ENCODE data around the gene RADIL.
"Not testable (repeated sequence)": the region's sequence is repeated elsewhere in the genome, so short reads cannot be mapped to it uniquely, and the experiment has no call there.

Gene RADIL

DNA sequence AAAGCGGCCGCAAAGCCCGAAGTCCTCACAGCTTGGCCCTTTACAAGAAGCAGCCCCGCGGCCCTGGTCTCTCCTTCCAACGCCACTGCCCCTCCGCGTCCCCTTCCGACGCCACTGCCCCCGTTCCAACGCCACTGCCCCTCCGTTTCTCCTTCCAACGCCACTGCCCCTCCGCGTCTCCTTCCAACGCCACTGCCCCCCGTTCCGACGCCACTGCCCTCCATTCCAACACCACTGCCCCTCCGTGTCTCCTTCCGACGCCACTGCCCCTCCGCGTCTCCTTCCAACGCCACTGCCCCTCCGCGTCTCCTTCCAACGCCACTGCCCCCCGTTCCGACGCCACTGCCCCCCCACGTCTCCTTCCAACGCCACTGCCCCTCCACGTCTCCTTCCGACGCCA, 75.0 kb downstream of the RADIL start:
- DNase-seq (ENCODE audit: low spot score), result no peak

DNA sequence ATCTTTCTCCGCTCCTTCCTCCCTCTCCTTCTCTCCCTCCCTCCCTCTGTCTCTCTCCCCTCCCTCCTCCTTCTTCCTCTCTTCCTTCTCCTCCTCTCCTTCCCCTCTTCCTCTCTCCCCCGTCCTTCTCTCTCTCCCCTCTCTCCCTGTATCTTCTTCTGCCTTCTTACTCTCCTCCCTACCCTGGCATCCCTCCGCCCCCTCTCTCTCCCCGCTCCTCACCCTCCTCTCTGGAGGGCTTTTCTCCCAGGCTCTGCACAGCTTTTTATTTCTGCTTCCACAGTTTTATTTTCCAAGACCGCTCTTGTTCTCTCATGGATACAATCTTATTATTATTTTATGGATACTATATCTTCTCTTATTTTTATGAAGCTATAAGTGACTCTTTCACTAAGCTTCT, 75.5 kb downstream of the RADIL start:
- DNase-seq (ENCODE audit: low spot score), result no peak

DNA sequence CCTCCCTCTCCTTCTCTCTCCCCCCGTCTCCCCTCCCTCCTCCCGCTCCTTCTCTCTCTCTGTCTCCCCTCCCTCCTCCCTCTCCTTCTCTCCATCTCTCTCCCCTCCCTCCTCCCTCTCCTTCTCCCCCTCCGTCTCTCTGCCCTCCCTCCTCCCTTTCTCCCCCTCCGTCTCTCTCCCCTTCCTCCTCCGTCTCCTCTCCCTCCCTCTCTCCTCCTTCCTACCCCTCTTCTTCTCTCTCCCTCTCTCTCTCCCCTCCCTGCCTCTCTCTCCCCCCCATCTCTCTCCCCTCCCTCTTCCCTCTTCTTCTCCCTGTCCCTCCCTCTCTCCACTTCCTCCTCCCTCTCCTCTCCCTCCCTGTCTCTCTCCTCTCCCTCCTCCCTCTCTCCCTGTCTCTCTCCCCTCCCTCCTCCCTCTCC, 75.9 kb downstream of the RADIL start:
- no peak for DNase-seq (ENCODE audit: low spot score)

DNA sequence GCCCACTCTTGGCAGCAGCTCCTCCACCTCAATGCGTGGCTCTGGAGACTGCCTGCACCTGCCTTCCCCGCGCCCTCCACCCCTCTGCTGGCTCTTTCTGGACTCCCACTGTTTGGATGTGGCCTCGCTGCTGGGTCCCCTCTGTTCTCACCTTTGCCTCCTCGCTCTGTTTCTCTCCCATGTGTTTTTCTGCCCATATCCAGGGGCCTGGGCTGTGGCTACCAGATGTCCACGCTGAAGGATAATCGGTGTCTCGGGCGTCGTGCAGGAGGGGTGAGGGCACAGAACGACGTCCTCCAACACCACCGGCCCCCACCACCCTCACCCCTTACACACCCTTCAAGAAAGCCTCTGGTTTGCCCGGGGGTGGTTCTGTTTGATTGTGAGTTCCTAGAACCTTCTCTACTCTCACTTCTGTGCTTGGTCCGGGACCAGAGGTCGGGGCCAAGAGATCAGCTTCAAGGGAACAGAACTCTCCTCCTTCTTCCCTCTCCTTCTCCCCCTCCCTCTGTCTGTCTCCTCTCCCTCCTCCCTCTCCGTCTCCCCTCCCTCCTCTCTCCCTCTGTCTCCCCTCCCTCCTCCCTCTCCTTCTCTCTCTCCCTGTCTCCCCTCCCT, 76.4 kb downstream of the RADIL start:
- DNase-seq (ENCODE audit: low spot score), result no peak

- DNase-seq (ENCODE audit: low spot score), result no peak
Measured at GRCh38 chr7:4805984-4806300, 77.6 kb downstream of the RADIL start.

DNA sequence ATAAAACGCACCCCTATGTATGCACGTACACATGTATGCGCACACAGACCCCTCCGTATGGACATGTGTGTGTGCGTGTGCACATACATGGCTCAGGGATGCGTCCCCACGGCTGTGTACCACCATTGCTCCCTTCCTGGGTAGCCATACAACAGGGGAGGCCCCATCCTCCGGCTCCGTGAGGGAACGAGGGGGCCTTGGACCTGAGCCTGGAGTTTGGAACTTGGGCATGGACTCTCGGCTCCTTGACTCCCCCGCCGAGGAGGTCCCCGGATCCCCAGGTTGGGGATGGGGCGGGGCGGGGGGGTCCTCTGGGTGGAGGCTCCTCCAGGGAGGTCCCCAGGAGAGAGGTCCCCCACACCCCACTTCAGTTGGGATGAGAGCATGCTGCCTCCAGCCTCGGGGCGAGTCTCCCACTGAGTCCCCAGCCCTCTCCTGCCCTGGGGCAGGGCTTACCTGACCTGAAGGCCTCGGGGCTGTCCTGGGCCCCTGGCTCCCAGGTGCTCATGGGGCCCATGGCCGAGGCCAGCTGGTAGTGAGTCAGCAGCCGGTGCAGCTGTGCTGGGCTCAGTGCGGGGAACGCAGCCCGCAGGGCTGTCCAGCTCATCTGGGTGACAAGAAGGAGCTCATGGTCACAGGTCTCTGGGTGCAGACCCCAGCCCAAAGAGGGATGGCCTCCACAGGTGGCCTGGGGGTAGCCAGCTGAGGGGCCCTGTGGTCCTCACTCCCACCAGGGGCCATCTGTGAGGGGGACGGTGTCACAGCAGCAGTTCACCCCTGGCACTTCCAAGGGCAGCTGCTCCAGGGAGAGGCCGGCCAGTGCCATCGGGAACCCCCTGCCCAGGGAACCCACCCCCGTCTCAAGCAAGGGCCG, 78.2 kb downstream of the RADIL start:
- DNase-seq (ENCODE audit: low spot score), result no peak

GRCh38 chr7:4803397-4804241, 79.9 kb downstream of the RADIL start:
- no peak for DNase-seq (ENCODE audit: low spot score)

DNA sequence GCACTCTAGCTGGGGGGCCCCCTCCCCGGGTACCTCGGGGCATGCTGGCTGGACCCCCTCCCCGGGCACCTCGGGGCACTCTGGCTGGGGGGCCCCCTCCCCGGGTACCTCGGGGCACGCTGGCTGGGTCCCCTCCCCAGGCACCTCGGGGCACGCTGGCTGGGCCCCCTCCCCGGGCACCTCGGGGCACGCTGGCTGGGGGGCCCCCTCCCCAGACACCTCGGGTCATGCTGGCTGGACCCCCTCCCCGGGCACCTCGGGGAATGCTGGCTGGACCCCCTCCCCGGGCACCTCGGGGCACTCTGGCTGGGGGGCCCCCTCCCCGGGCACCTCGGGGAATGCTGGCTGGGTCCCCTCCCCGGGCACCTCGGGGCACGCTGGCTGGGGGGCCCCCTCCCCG, 80.9 kb downstream of the RADIL start:
- not testable (repeated sequence) for DNase-seq (ENCODE audit: low spot score)

GRCh38 chr7:4801839-4802231, 81.7 kb downstream of the RADIL start:
- no peak for DNase-seq (ENCODE audit: low spot score)

GRCh38 chr7:4800926-4801838, 82.3 kb downstream of the RADIL start:
- DNase-seq (ENCODE audit: low spot score), result no peak

DNA sequence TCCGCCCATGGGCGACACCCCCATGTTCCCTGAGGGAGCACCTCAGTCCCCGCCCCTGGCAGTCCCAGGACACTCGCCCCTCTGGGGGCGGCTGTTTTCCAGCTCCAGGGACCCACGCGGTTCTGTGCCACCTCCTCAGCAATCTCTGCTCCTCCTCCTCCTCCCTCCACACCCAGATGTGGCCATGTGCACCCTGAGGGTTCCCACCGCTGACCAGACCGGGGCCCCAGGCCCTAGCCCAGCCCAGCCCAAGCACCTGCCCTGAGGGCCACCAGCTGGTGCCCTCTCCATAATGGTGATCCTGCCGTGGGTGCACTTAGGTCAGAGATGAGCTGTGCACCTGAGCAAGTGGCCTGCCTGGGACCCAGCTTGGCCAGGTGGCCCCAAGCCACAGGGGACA, 83.0 kb downstream of the RADIL start:
- no peak for DNase-seq (ENCODE audit: low spot score)

DNA sequence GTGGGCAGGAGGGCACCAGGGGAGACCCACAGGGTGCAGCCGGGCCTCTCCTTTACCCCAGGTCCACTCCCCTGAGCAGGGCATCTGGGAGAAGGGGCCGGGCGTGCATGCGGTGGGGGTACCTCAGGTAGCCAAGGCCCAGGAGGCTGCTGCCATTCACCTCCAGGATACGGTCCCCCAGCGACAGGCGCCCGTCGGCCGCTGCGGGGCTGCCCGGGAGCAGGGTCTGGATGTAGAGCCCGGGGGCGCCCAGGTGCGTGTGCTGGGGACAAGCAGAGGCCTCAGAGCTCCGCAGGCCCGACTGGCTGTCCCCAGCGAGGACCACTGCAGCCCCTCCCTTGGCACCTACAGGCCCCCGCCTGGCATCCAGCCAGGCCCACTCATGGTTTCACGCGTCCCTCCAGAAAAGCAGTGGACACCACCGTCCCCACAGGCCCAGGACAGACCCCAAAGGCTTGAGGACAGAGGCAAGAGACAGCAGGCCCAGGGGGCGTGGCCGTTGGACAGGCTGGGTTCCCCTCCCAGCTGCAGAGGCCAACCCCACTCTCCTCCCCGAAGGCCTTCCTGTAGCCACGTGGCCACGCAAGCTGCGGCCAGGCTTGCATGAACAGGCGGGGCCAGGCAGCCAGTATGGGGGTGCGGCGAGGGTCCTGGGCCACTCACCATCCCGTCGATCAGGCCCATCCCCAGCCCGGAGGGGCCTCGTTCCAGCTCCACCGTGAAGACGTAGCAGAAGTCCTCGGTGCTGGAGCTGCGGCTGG, 83.8 kb downstream of the RADIL start:
- DNase-seq (ENCODE audit: low spot score), result no peak

- DNase-seq (ENCODE audit: low spot score), result no peak
Measured at GRCh38 chr7:4798706-4799235, 84.7 kb downstream of the RADIL start.

GRCh38 chr7:4797858-4798705, 85.4 kb downstream of the RADIL start:
- peak; percentile 40 for DNase-seq (ENCODE audit: low spot score)

DNA sequence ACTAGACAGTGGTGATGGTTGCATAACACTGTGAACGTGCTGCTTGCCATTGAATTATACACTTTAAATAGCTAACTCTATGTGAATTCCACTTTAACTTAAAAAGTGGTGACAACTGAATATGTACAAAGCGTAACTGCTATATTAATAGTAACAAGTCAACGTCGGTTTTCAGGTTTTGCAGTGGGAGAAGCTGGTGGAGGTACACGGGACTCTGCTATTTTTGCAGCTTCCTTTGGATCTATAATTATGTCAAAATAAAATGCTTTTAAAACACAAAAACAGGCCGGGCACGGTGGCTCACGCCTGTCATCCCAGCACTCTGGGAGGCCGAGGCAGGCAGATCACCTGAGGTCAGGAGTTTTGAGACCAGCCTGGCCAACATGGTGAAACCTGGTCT, 87.1 kb downstream of the RADIL start:
- DNase-seq (ENCODE audit: low spot score), result no peak

- DNase-seq (ENCODE audit: low spot score), result peak; percentile 47
Measured at GRCh38 chr7:4794591-4795350, 88.7 kb downstream of the RADIL start.

DNA sequence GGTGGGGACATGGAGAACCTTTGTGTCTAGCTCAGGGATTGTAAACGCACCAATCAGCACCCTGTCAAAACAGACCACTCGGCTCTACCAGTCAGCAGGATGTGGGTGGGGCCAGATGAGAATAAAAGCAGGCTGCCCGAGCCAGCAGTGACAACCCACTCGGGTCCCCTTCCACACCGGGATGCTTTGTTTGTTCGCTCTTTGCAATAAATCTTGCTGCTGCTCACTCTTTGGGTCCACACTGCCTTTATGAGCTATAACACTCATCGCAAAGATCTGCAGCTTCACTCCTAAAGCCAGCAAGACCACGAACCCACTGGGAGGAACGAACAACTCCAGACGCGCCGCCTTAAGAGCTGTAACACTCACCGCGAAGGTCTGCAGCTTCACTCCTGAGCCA, 89.3 kb downstream of the RADIL start:
- DNase-seq (ENCODE audit: low spot score), result not testable (repeated sequence)

DNA sequence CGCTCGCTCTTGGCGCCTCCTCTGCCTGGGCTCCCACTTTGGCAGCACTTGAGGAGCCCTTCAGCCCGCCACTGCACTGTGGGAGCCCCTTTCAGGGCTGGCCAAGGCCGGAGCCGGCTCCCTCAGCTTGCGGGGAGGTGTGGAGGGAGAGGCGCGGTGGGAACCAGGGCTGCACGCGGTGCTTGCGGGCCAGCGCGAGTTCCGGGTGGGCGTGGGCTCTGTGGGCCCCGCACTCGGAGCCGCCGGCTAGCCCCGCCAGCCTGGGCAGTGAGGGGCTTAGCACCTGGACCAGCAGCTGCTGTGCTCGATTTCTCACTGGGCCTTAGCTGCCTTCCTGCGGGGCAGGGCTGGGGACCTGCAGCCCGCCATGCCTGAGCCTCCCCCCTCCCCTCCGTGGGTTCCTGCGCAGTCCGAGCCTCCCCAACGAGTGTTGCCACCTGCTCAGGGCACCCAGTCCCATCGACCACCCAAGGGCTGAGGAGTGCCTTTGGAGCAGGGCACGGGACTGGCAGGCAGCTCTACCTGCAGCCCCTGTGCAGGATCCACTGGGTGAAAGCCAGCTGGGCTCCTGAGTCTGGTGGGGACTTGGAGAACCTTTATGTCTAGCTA, 90.0 kb downstream of the RADIL start:
- not testable (repeated sequence) for DNase-seq (ENCODE audit: low spot score)
